Gastroesophageal sphincter (tissue), 4 donors: Measurements from ENCODE around the gene AMOTL1. TPM values are rescaled to one million over a fixed set of nuclear protein-coding genes. Genes with fewer than 3 reads are reported as not detected.
A peak's percentile ranks its signal among the peaks of the same experiment; 100 is the strongest.

ENCODE experiments used
- ATAC-seq: fragments of 150-250 bp; one replicate; pipeline ENCODE4 v1.9.1; 2016; ENCODE audit warnings: mild to moderate bottlenecking, moderate library complexity
- H3K27ac ChIP-seq, 4 donors: fragments of 200-600 bp; sonication (generic) in 3 of 4; 1 replicate in 3 of 4; 2 replicates in 1 of 4; pipeline ENCODE4 v1.5.1; 2016 to 2019
- H3K27me3 ChIP-seq: fragments of 200-600 bp; sonication (generic); one replicate; pipeline ENCODE4 v1.5.1; 2019
- H3K36me3 ChIP-seq, 2 donors: fragments of 200-600 bp; sonication (generic); one replicate each; pipeline ENCODE4 v1.5.1; 2019; ENCODE audit warnings: control low read depth in 1 of 2
- H3K4me1 ChIP-seq, 3 donors: fragments of 200-600 bp; sonication (generic); 1 replicate in 2 of 3; 2 replicates in 1 of 3; pipeline ENCODE4 v1.5.1; 2016 to 2019; ENCODE audit warnings: control low read depth in 2 of 3
- H3K4me3 ChIP-seq, 2 donors: fragments of 200-600 bp; sonication (generic); one replicate each; pipeline ENCODE4 v1.5.1; 2019; ENCODE audit warnings: mild to moderate bottlenecking in 1 of 2, moderate library complexity in 1 of 2
- H3K9me3 ChIP-seq, 3 donors: fragments of 200-600 bp; sonication (generic); one replicate each; pipeline ENCODE4 v1.5.1; 2017 to 2019; ENCODE audit warnings: control low read depth in 2 of 3
- EP300 ChIP-seq: sonication (generic); formaldehyde crosslinking; IDR thresholded peaks from one replicate; pipeline ENCODE4 v1.6.1; 2017; ENCODE audit warnings: antibody characterized with exemption, mild to moderate bottlenecking
- POLR2A ChIP-seq, 2 donors: fragments of 450-650 bp; IDR thresholded peaks; one replicate each; pipeline ENCODE4 v1.6.1; 2017; ENCODE audit warnings: antibody characterized with exemption in 2 of 2, mild to moderate bottlenecking in 2 of 2, moderate library complexity in 1 of 2
- POLR2AphosphoS5 ChIP-seq: sonication (generic); formaldehyde crosslinking; IDR thresholded peaks from one replicate; pipeline ENCODE4 v1.6.1; 2017; ENCODE audit warnings: antibody characterized with exemption
- WGBS, 2 donors: methylation state at CpG; one replicate each; pipeline ENCODE4 v1.1.5; 2018; ENCODE audit warnings: low coverage in 1 of 2; 5-methylcytosine and 5-hydroxymethylcytosine counted together
- total RNA-seq, 4 donors: library from RNA; depleted of rRNA; stranded (reverse); fragments of >200 nt; gene quantifications; one replicate each; pipeline ENCODE4 v1.1.0, GENCODE V29; 2016
- TF ChIP-seq, protein P1 (sequence below), 4 experiments: fragments of 200-600 bp in 2 of 4; fragments of 450-650 bp in 2 of 4; sonication (generic) in 1 of 4; IDR thresholded peaks; one replicate each; pipeline ENCODE4 v1.5.1; 2017 to 2019; ENCODE audit warnings: antibody characterized with exemption in 4 of 4, mild to moderate bottlenecking in 2 of 4, moderate library complexity in 2 of 4

The AMOTL1 gene
- total RNA-seq, 4 donors from 2014 or later, result 136 to 215 (median 176) TPM

GRCh38 chr11:94760296-94760695 lies 7.9 kb upstream of the AMOTL1 start:
- Histone ChIP-seq H3K27ac (no peak overlapping the region), H3K36me3 (no peaks in the 10 kb centered on the region), H3K9me3 (no peaks in the 10 kb centered on the region), H3K27me3 (no peaks in the 10 kb centered on the region), H3K4me3 (no peak overlapping the region), H3K4me1 (peaks cover 0 to 43% (median 5%) of the 10 kb centered on the region in 3 donors)
- TF ChIP-seq POLR2AphosphoS5 (no peak), POLR2A (IDR thresholded peaks at IDR 0.05) (no peak), EP300 (no peak)
- TF ChIP-seq, protein P1, sequence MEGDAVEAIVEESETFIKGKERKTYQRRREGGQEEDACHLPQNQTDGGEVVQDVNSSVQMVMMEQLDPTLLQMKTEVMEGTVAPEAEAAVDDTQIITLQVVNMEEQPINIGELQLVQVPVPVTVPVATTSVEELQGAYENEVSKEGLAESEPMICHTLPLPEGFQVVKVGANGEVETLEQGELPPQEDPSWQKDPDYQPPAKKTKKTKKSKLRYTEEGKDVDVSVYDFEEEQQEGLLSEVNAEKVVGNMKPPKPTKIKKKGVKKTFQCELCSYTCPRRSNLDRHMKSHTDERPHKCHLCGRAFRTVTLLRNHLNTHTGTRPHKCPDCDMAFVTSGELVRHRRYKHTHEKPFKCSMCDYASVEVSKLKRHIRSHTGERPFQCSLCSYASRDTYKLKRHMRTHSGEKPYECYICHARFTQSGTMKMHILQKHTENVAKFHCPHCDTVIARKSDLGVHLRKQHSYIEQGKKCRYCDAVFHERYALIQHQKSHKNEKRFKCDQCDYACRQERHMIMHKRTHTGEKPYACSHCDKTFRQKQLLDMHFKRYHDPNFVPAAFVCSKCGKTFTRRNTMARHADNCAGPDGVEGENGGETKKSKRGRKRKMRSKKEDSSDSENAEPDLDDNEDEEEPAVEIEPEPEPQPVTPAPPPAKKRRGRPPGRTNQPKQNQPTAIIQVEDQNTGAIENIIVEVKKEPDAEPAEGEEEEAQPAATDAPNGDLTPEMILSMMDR (IDR thresholded peaks at IDR 0.05), result no peak
- ATAC-seq, result no peak

GRCh38 chr11:94762208-94762607 lies 5.9 kb upstream of the AMOTL1 start:
- TF ChIP-seq, protein P1 (IDR thresholded peaks at IDR 0.05), result peak in 3 of 4 experiments; percentile 24 to 37 (median 28)
- TF ChIP-seq POLR2A (IDR thresholded peaks at IDR 0.05) (no peak), EP300 (no peak)
- Histone ChIP-seq H3K9me3 (no peaks in the 10 kb centered on the region), H3K27ac (peak overlapping the region in 3 of 4 donors; percentile 55 to 72 (median 67)), H3K27me3 (no peaks in the 10 kb centered on the region), H3K36me3 (no peaks in the 10 kb centered on the region), H3K4me1 (peaks cover 0 to 49% (median 5%) of the 10 kb centered on the region in 3 donors), H3K4me3 (no peak overlapping the region)
- no peak for ATAC-seq
- WGBS, 2 donors, result 33 to 87% methylated on average over 1 of the region's 1 CpG

GRCh38 chr11:94762995-94763394 lies 5.2 kb upstream of the AMOTL1 start:
- 17 to 92% methylated on average over 2 of the region's 2 CpGs for WGBS, 2 donors
- H3K4me1 ChIP-seq, result peaks cover 0 to 50% (median 4%) of the 10 kb centered on the region in 3 donors
- TF ChIP-seq, protein P1 (IDR thresholded peaks at IDR 0.05), result no peak
- TF ChIP-seq POLR2AphosphoS5, result peak; percentile 18
- no peak for TF ChIP-seq EP300

GRCh38 chr11:94766713-94767206 lies 1.4 kb upstream of the AMOTL1 start:
- H3K4me3 ChIP-seq, result no peak overlapping the region
- peak overlapping the region; percentile 91 to 99 (median 98) for H3K27ac ChIP-seq
- no peaks in the 10 kb centered on the region for H3K9me3 ChIP-seq
- H3K4me1 ChIP-seq, result peaks cover 7 to 63% (median 9%) of the 10 kb centered on the region in 3 donors
- TF ChIP-seq EP300 (no peak), POLR2AphosphoS5 (peak; percentile 83)
- no peaks in the 10 kb centered on the region for H3K27me3 ChIP-seq
- no peaks in the 10 kb centered on the region for H3K36me3 ChIP-seq
- ATAC-seq, result peak; percentile 15
- WGBS, 2 donors, result 29 to 34% methylated on average over 3 to 5 of the region's 5 CpGs

More at GRCh38 chr11:94762995-94763394, 5.2 kb upstream of the AMOTL1 start:
- ATAC-seq, result peak; percentile 27
- peak overlapping the region; percentile 41 to 72 (median 61) for H3K27ac ChIP-seq
- no peak overlapping the region for H3K4me3 ChIP-seq
- no peaks in the 10 kb centered on the region for H3K36me3 ChIP-seq
- no peaks in the 10 kb centered on the region for H3K9me3 ChIP-seq
- H3K27me3 ChIP-seq, result no peaks in the 10 kb centered on the region

DNA sequence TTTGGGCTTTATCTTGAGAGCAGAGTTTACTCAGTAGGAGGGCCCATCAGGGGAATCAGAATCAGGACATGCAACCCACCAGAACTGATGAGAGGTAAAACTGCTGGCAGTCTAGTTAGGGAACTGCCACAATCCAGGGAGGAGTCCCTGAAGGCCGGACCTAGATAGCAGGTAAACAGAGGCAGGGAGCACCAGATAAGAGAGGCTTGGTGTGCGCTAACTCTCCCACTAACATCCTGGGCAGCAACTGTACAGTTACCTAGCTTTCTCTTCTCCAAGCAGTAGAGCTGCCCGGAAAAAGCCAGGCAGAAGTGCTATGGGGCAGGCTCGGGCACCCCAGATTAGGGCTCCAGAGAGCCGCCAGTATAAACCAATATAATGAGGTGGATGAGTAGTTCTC lies 865 bp upstream of the AMOTL1 start:
- no peaks in the 10 kb centered on the region for H3K27me3 ChIP-seq
- 35 to 39% methylated on average over 4 of the region's 5 CpGs for WGBS, 2 donors
- H3K27ac ChIP-seq, result peak overlapping the region; percentile 91 to 99 (median 98)
- H3K4me3 ChIP-seq, result peak overlapping the region in 1 of 2 donors; percentile 96
- no peaks in the 10 kb centered on the region for H3K9me3 ChIP-seq
- no peak for ATAC-seq
- TF ChIP-seq POLR2A (IDR thresholded peaks at IDR 0.05) (no peak), EP300 (no peak)
- TF ChIP-seq, protein P1 (IDR thresholded peaks at IDR 0.05), result no peak
- peaks cover 7 to 64% (median 13%) of the 10 kb centered on the region in 3 donors for H3K4me1 ChIP-seq
- no peaks in the 10 kb centered on the region for H3K36me3 ChIP-seq
